GM23338 (cell line): ENCODE results near the gene PMVK. TPM values are rescaled to one million over a fixed set of nuclear protein-coding genes. Genes with fewer than 3 reads are reported as not detected.

ENCODE experiments used
- ATAC-seq: fragments of 200-7000 bp; cut with Tn5 transposase; 3 replicates; pipeline ENCODE4 v1.9.1; 2020
- DNase-seq: peaks from one replicate; pipeline ENCODE4 v3.0.0-alpha.2; 2015; ENCODE audit warnings: low spot score
- H2AFZ ChIP-seq: fragments of 200-600 bp; sonication (generic); 2 replicates; pipeline ENCODE4 v1.8.0; 2016; ENCODE audit warnings: antibody characterized with exemption, mild to moderate bottlenecking, moderate library complexity
- H3F3A ChIP-seq: fragments of 200-600 bp; sonication (generic); replicated peaks from 2 replicates; pipeline ENCODE4 v1.8.0; 2017; ENCODE audit warnings: antibody characterized with exemption, mixed run types, low read depth
- H3K27ac ChIP-seq: fragments of 200-600 bp; sonication (generic); 2 replicates; pipeline ENCODE4 v1.6.1; 2016; ENCODE audit warnings: low read depth
- H3K27me3 ChIP-seq: fragments of 200-600 bp; sonication (generic); 2 replicates; pipeline ENCODE4 v1.8.0; 2016; ENCODE audit warnings: mild to moderate bottlenecking, mixed run types, moderate library complexity; ENCODE audit not compliant: insufficient read depth
- H3K36me3 ChIP-seq: fragments of 200-600 bp; sonication (generic); 2 replicates; pipeline ENCODE4 v1.8.0; 2016; ENCODE audit warnings: mild to moderate bottlenecking; ENCODE audit not compliant: insufficient read depth
- H3K4me1 ChIP-seq: fragments of 200-600 bp; sonication (generic); 2 replicates; pipeline ENCODE4 v1.8.0; 2016; ENCODE audit warnings: mild to moderate bottlenecking, moderate library complexity; ENCODE audit not compliant: insufficient read depth
- H3K4me2 ChIP-seq: fragments of 200-600 bp; sonication (generic); 2 replicates; pipeline ENCODE4 v1.7.1; 2017; ENCODE audit warnings: mixed run types
- H3K4me3 ChIP-seq: fragments of 200-600 bp; sonication (generic); 2 replicates; pipeline ENCODE4 v1.6.1; 2016; ENCODE audit warnings: mixed run types
- H3K79me2 ChIP-seq: fragments of 200-600 bp; sonication (generic); replicated peaks from 2 replicates; pipeline ENCODE4 v1.8.0; 2017; ENCODE audit warnings: mild to moderate bottlenecking; ENCODE audit not compliant: insufficient read depth
- H3K9me2 ChIP-seq: fragments of 200-600 bp; sonication (generic); 2 replicates; pipeline ENCODE4 v1.8.0; 2017; ENCODE audit not compliant: insufficient read depth
- H4K20me1 ChIP-seq: fragments of 200-600 bp; sonication (generic); replicated peaks from 2 replicates; pipeline ENCODE4 v1.8.0; 2017; ENCODE audit warnings: mild to moderate bottlenecking; ENCODE audit not compliant: insufficient read depth
- H3K27ac Mint-ChIP-seq: 2 replicates; pipeline ENCODE4 v1.8.0; 2020; ENCODE audit warnings: inconsistent platforms, mild to moderate bottlenecking, moderate library complexity, mixed read lengths
- H3K27me3 Mint-ChIP-seq: 3 replicates; pipeline ENCODE4 v1.8.0; 2022; ENCODE audit warnings: low read depth, mild to moderate bottlenecking, moderate library complexity, mixed read lengths, inconsistent platforms; ENCODE audit not compliant: insufficient read depth, poor library complexity
- H3K36me3 Mint-ChIP-seq: 3 replicates; pipeline ENCODE4 v1.8.0; 2021; ENCODE audit warnings: low read depth, mild to moderate bottlenecking, inconsistent platforms, moderate library complexity, mixed read lengths
- H3K4me1 Mint-ChIP-seq: 3 replicates; pipeline ENCODE4 v1.8.0; 2020; ENCODE audit warnings: mild to moderate bottlenecking, inconsistent platforms, mixed read lengths
- H3K4me3 Mint-ChIP-seq: 3 replicates; pipeline ENCODE4 v1.8.0; 2021; ENCODE audit warnings: moderate library complexity, mild to moderate bottlenecking, inconsistent platforms, mixed read lengths
- H3K9me3 Mint-ChIP-seq: 3 replicates; pipeline ENCODE4 v1.8.0; 2020; ENCODE audit warnings: moderate library complexity, mild to moderate bottlenecking, inconsistent platforms, mixed read lengths
- CREB1 ChIP-seq: fragments of 250-450 bp; sonication (Bioruptor Pico); IDR thresholded peaks from 2 replicates; pipeline ENCODE4 v1.5.0; 2020; ENCODE audit warnings: low read depth, mild to moderate bottlenecking, moderate library complexity
- ETS1 ChIP-seq: IDR thresholded peaks from 2 replicates; pipeline ENCODE4 v1.6.1; 2016; ENCODE audit warnings: antibody characterized with exemption
- EZH2 ChIP-seq: fragments of 200-600 bp; sonication (generic); IDR thresholded peaks from one replicate; pipeline ENCODE4 v1.8.0; 2017; ENCODE audit warnings: antibody characterized with exemption, mild to moderate bottlenecking, low read depth; ENCODE audit not compliant: unreplicated experiment
- POLR2AphosphoS5 ChIP-seq: IDR thresholded peaks from 2 replicates; pipeline ENCODE4 v1.6.1; 2016; ENCODE audit warnings: antibody characterized with exemption, low read depth
- REST ChIP-seq: IDR thresholded peaks from one replicate; pipeline ENCODE4 v1.6.1; 2018; ENCODE audit warnings: antibody characterized with exemption; ENCODE audit not compliant: unreplicated experiment
- STAT1 ChIP-seq: IDR thresholded peaks from one replicate; pipeline ENCODE4 v1.6.1; 2016; ENCODE audit warnings: antibody characterized with exemption; ENCODE audit not compliant: unreplicated experiment
- ZNF114 ChIP-seq: fragments of 250-450 bp; sonication (Bioruptor Pico); IDR thresholded peaks from 2 replicates; pipeline ENCODE4 v1.5.0; 2020; ENCODE audit warnings: mild to moderate bottlenecking, moderate library complexity
- ZNF331 ChIP-seq: fragments of 250-450 bp; sonication (Bioruptor Pico); IDR thresholded peaks from 2 replicates; pipeline ENCODE4 v1.5.0; 2020; ENCODE audit warnings: low read depth, mild to moderate bottlenecking, moderate library complexity
- ZNF462 ChIP-seq: fragments of 250-450 bp; sonication (Bioruptor Pico); IDR thresholded peaks from 2 replicates; pipeline ENCODE4 v1.5.0; 2020; ENCODE audit warnings: mild to moderate bottlenecking, moderate library complexity
- polyA plus RNA-seq: library from polyadenylated mRNA; unstranded; fragments of >200 nt; fragmentation: Nextera tagmentation; extraction: Ambion mirVana; gene quantifications from 2 replicates; pipeline ENCODE4 v1.2.1, GENCODE V29; 2016
- total RNA-seq: library from RNA; depleted of rRNA; stranded (reverse); fragments of >200 nt; shearing (Covaris generic); gene quantifications from 2 replicates; pipeline ENCODE4 v1.2.3, GENCODE V29; 2014

PMVK gene
- total and polyA plus RNA-seq, 2 experiments from 2014 or later, result 8.1 to 25.0 TPM

- TF ChIP-seq EZH2 (no peak), ETS1 (no peak), CREB1 (CRISPR knock-in tag) (no peak), REST (no peak), ZNF331 (no peak), ZNF114 (CRISPR knock-in tag) (no peak), STAT1 (no peak)
Observed at GRCh38 chr1:154911691-154912550, 24.6 kb downstream of the PMVK start (continued).

GRCh38 chr1:154910851-154911250 is 25.7 kb downstream of the PMVK start:
- H3K4me1 Mint-ChIP-seq, result peaks cover 3% of the 10 kb centered on the region; the same call in 2 of the 3 replicates
- Histone ChIP-seq H3K9me2 (peaks cover 7% of the 10 kb centered on the region; the same call in 1 of the 2 replicates), H3K27me3 (no peaks in the 10 kb centered on the region), H3F3A (no peaks in the 10 kb centered on the region), H2AFZ (no peak overlapping the region), H3K4me3 (no peak overlapping the region), H3K36me3 (peaks cover 5% of the 10 kb centered on the region; the same call in 1 of the 2 replicates), H3K4me2 (no peak overlapping the region), H3K27ac (no peak overlapping the region), H3K79me2 (no peaks in the 10 kb centered on the region), H3K4me1 (no peaks in the 10 kb centered on the region), H4K20me1 (no peaks in the 10 kb centered on the region)
- H3K9me3 Mint-ChIP-seq, result peaks cover 28% of the 10 kb centered on the region
- no peak overlapping the region for H3K4me3 Mint-ChIP-seq
- DNase-seq, result no peak
- no peak overlapping the region for H3K27ac Mint-ChIP-seq
- ATAC-seq, result no peak
- H3K36me3 Mint-ChIP-seq, result peaks cover 8% of the 10 kb centered on the region; the same call in 2 of the 3 replicates
- TF ChIP-seq POLR2AphosphoS5 (no peak), ETS1 (no peak), ZNF331 (no peak), ZNF114 (CRISPR knock-in tag) (no peak), CREB1 (CRISPR knock-in tag) (no peak), ZNF462 (CRISPR knock-in tag) (no peak)
- H3K27me3 Mint-ChIP-seq, result peaks cover 10% of the 10 kb centered on the region
